ENCODE measurements around the gene AKAP13. TPM values are rescaled to one million over a fixed set of nuclear protein-coding genes. Genes with fewer than 3 reads are reported as not detected.

AKAP13 gene
- total and polyA plus RNA-seq, 2 of the 13 experiments (the other 11 are each of a cell fraction or from before 2014, with no cell fraction given), result 6.7 to 27.1 TPM

GRCh38 chr15:85708402-85708941 is 328.1 kb downstream of the AKAP13 start (continued):
- TF ChIP-seq AFF4 (CRISPR knock-in tag; IDR thresholded peaks at IDR 0.05), result no peak
- TF ChIP-seq ZNF296 (CRISPR knock-in tag; conservative IDR thresholded peaks at IDR 0.05), result no peak
- TF ChIP-seq ZNF790 (CRISPR knock-in tag; IDR thresholded peaks at IDR 0.05; ENCODE audit: borderline replicate concordance), result no peak
- TF ChIP-seq ZNF792 (CRISPR knock-in tag; IDR thresholded peaks at IDR 0.05), result no peak
- no peak for TF ChIP-seq HDAC1 (CRISPR knock-in tag; IDR thresholded peaks at IDR 0.05)
- no peak for TF ChIP-seq KMT2A (CRISPR knock-in tag; IDR thresholded peaks at IDR 0.05)
- TF ChIP-seq HBP1 (CRISPR knock-in tag; IDR thresholded peaks at IDR 0.05; ENCODE audit: low read depth), result no peak
- no peak for TF ChIP-seq ZNF629 (CRISPR knock-in tag; conservative IDR thresholded peaks at IDR 0.05)
- no peak for TF ChIP-seq ZFP36L1 (CRISPR knock-in tag; IDR thresholded peaks at IDR 0.05)
- no peak for TF ChIP-seq ATF7-NPFF (CRISPR knock-in tag; IDR thresholded peaks at IDR 0.05; ENCODE audit: low read depth)
- peak; percentile 59 for TF ChIP-seq FOSL2 (CRISPR knock-in tag; IDR thresholded peaks at IDR 0.05)
- no peak for TF ChIP-seq TSC22D2 (CRISPR knock-in tag; IDR thresholded peaks at IDR 0.05; ENCODE audit: borderline replicate concordance)
- TF ChIP-seq ZNF329 (CRISPR knock-in tag; IDR thresholded peaks at IDR 0.05; ENCODE audit: low read depth), result no peak
- TF ChIP-seq ZNF34 (CRISPR knock-in tag; IDR thresholded peaks at IDR 0.05; ENCODE audit: borderline replicate concordance), result no peak
- 0 out of 2 replicates have a peak, but pooled peaks have one; percentile 47 for TF ChIP-seq THRA (CRISPR knock-in tag; IDR thresholded peaks at IDR 0.05; ENCODE audit: borderline replicate concordance)
- no peak for TF ChIP-seq BRCA1 (CRISPR knock-in tag; IDR thresholded peaks at IDR 0.05)
- TF ChIP-seq MEIS1 (CRISPR knock-in tag; IDR thresholded peaks at IDR 0.05; ENCODE audit: borderline replicate concordance), result peak; percentile 99; the same call in 1 of the 2 replicates
- no peak for TF ChIP-seq CERS6 (CRISPR knock-in tag; IDR thresholded peaks at IDR 0.05)
- TF ChIP-seq ZBTB20 (CRISPR knock-in tag; IDR thresholded peaks at IDR 0.05; ENCODE audit: borderline replicate concordance, low read depth), result no peak
- peak; percentile 99 for TF ChIP-seq HOXA5 (CRISPR knock-in tag; IDR thresholded peaks at IDR 0.05)
- TF ChIP-seq DNMT1 (CRISPR knock-in tag; IDR thresholded peaks at IDR 0.05), result no peak
- TF ChIP-seq RARG (CRISPR knock-in tag; IDR thresholded peaks at IDR 0.05; ENCODE audit: low read depth), result no peak
- no peak for TF ChIP-seq TERF1 (CRISPR knock-in tag; IDR thresholded peaks at IDR 0.05)
